HuH-7 (cell line): ENCODE measurements around the gene MAN1A2.
"Not testable (repeated sequence)": the region's sequence is repeated elsewhere in the genome, so short reads cannot be mapped to it uniquely, and the experiment has no call there.

ENCODE experiments used
- DNase-seq: peaks from one replicate; pipeline ENCODE4 v3.0.0; 2011; ENCODE audit warnings: low spot score

The MAN1A2 gene

GRCh38 chr1:117398957-117399356 lies 31.7 kb downstream of the MAN1A2 start:
- no peak for DNase-seq

- DNase-seq: no peak
These were observed 34.5 kb downstream of the MAN1A2 start for GRCh38 chr1:117401761-117402160.

GRCh38 chr1:117403597-117403996 lies 36.3 kb downstream of the MAN1A2 start:
- no peak for DNase-seq

- DNase-seq: no peak
These were observed 37.8 kb downstream of the MAN1A2 start for GRCh38 chr1:117405042-117405441.

GRCh38 chr1:117412472-117412871 lies 45.2 kb downstream of the MAN1A2 start:
- no peak for DNase-seq

GRCh38 chr1:117413412-117413811 lies 46.2 kb downstream of the MAN1A2 start:
- DNase-seq: no peak

GRCh38 chr1:117414943-117415342 lies 47.7 kb downstream of the MAN1A2 start:
- DNase-seq: no peak

GRCh38 chr1:117416004-117416403 lies 48.8 kb downstream of the MAN1A2 start:
- DNase-seq: no peak

- no peak for DNase-seq
These were observed 49.4 kb downstream of the MAN1A2 start for GRCh38 chr1:117416546-117417125.

- DNase-seq: no peak
These were observed 57.9 kb downstream of the MAN1A2 start for GRCh38 chr1:117425050-117425734.

- no peak for DNase-seq
These were observed 60.0 kb downstream of the MAN1A2 start for GRCh38 chr1:117427297-117427696.

GRCh38 chr1:117433943-117434342 lies 66.7 kb downstream of the MAN1A2 start:
- DNase-seq: no peak

GRCh38 chr1:117436513-117436912 lies 69.3 kb downstream of the MAN1A2 start:
- DNase-seq: no peak

GRCh38 chr1:117447661-117448060 lies 80.4 kb downstream of the MAN1A2 start:
- no peak for DNase-seq

GRCh38 chr1:117452216-117452615 lies 85.0 kb downstream of the MAN1A2 start:
- DNase-seq: no peak

- DNase-seq: no peak
These were observed 86.7 kb downstream of the MAN1A2 start for GRCh38 chr1:117453958-117454357.

GRCh38 chr1:117458410-117458809 lies 91.2 kb downstream of the MAN1A2 start:
- not testable (repeated sequence) for DNase-seq

- DNase-seq: no peak
These were observed 99.5 kb downstream of the MAN1A2 start for GRCh38 chr1:117466761-117467160.

- no peak for DNase-seq
These were observed 100.1 kb downstream of the MAN1A2 start for GRCh38 chr1:117467336-117467735.

GRCh38 chr1:117473063-117473462 lies 105.8 kb downstream of the MAN1A2 start:
- no peak for DNase-seq

GRCh38 chr1:117475495-117475894 lies 108.2 kb downstream of the MAN1A2 start:
- not testable (repeated sequence) for DNase-seq

- DNase-seq: no peak
These were observed 111.8 kb downstream of the MAN1A2 start for GRCh38 chr1:117479086-117479485.

- DNase-seq: no peak
These were observed 114.2 kb downstream of the MAN1A2 start for GRCh38 chr1:117481410-117481809.

GRCh38 chr1:117493906-117494305 lies 126.7 kb downstream of the MAN1A2 start:
- DNase-seq: no peak
